WTC11 (cell line): ENCODE results near the gene KLHL22.

Experiments
- AFF4 ChIP-seq: sonication (generic); formaldehyde crosslinking; IDR thresholded peaks from 2 replicates; pipeline ENCODE4 v1.8.1; 2023; ENCODE audit warnings: mild to moderate bottlenecking, missing genetic modification reagents, borderline replicate concordance
- ARID4B ChIP-seq: sonication (generic); formaldehyde crosslinking; IDR thresholded peaks from 2 replicates; pipeline ENCODE4 v1.8.0; 2023; ENCODE audit warnings: missing genetic modification reagents, mild to moderate bottlenecking, borderline replicate concordance
- ATF3 ChIP-seq: sonication (generic); formaldehyde crosslinking; conservative IDR thresholded peaks from 2 replicates; pipeline ENCODE4 v1.8.1; 2022; ENCODE audit warnings: mild to moderate bottlenecking, missing genetic modification reagents
- ATF6 ChIP-seq: sonication (generic); formaldehyde crosslinking; IDR thresholded peaks from 2 replicates; pipeline ENCODE4 v1.8.1; 2023; ENCODE audit warnings: mild to moderate bottlenecking, missing genetic modification reagents
- CTCF ChIP-seq: fragments of 200-600 bp; IDR thresholded peaks from 2 replicates; pipeline ENCODE4 v1.8.0; 2022; ENCODE audit warnings: antibody characterized with exemption
- EMX1 ChIP-seq: fragments of 250-450 bp; sonication (Bioruptor Pico); IDR thresholded peaks from 2 replicates; pipeline ENCODE4 v1.8.0; 2021; ENCODE audit warnings: mild to moderate bottlenecking
- USF2 ChIP-seq: sonication (generic); formaldehyde crosslinking; IDR thresholded peaks from 2 replicates; pipeline ENCODE4 v1.8.1; 2023; ENCODE audit warnings: mild to moderate bottlenecking, missing genetic modification reagents, moderate library complexity
- ZNF416 ChIP-seq: fragments of 250-450 bp; sonication (Bioruptor Pico); IDR thresholded peaks from 2 replicates; pipeline ENCODE4 v1.9.0; 2021; ENCODE audit warnings: mild to moderate bottlenecking, inconsistent platforms
- ZSCAN18 ChIP-seq: fragments of 250-450 bp; sonication (Bioruptor Pico); IDR thresholded peaks from 2 replicates; pipeline ENCODE4 v2.1.2; 2022; ENCODE audit warnings: mild to moderate bottlenecking, moderate library complexity

- TF ChIP-seq ZSCAN18 (CRISPR knock-in tag) = no peak
- TF ChIP-seq CTCF = no peak
- no peak for TF ChIP-seq ATF3
- TF ChIP-seq USF2 = no peak
- TF ChIP-seq ATF6 (CRISPR knock-in tag) = no peak
- TF ChIP-seq ZNF416 (CRISPR knock-in tag) = no peak
- TF ChIP-seq AFF4 (CRISPR knock-in tag) = no peak
- TF ChIP-seq ARID4B = no peak
- no peak for TF ChIP-seq EMX1 (CRISPR knock-in tag)
Measured at GRCh38 chr22:20427945-20428417, 67.6 kb downstream of the KLHL22 start.
